SH-SY5Y (cell line): ENCODE data around the gene PLA1A.
A peak's percentile ranks its signal among the peaks of the same experiment; 100 is the strongest.

Experiments
- GATA2 ChIP-seq: IDR thresholded peaks from 2 replicates; pipeline ENCODE4 v1.6.1; 2011; ENCODE audit warnings: mild to moderate bottlenecking, low read depth, low read length
- GATA3 ChIP-seq: IDR thresholded peaks from 2 replicates; pipeline ENCODE4 v1.6.1; 2011; ENCODE audit warnings: low read depth, mild to moderate bottlenecking, low read length, moderate library complexity

GRCh38 chr3:119551598-119551997, 46.1 kb upstream of the PLA1A start:
- TF ChIP-seq GATA3 (peak; percentile 93), GATA2 (peak; percentile 86)
